ENCODE data around the gene LNX1. TPM values are rescaled to one million over a fixed set of nuclear protein-coding genes. Genes with fewer than 3 reads are reported as not detected.

Gene LNX1
- polyA plus RNA-seq, 1 of the 3 experiments (the other 2 are of a cell fraction) = 0.16 TPM

GRCh38 chr4:53489279-53489889 lies 101.9 kb downstream of the LNX1 start:
- H3K4me1 ChIP-seq (ENCODE audit: control insufficient read depth in 1 of 2, insufficient read depth in 2 of 2, low read depth in 1 of 2, low read length in 1 of 2) = peaks cover 0 to 6% of the 10 kb centered on the region in 2 experiments; a peak in 2 of 4 replicates
- no peaks in the 10 kb centered on the region for H3K9me3 ChIP-seq
- ChIA-PET CTCF (interaction anchor here (0.8 to 4.5 kb wide), 4 partner anchors 9 to 419 kb away, joined by 3 to 36 read pairs (median 8); no protein-coding TSS in a partner anchor), POLR2A (no interaction called here)
- H3K27me3 ChIP-seq (ENCODE audit: insufficient read depth) = no peaks in the 10 kb centered on the region
- H3K9me2 ChIP-seq = no peaks in the 10 kb centered on the region
- no peak overlapping the region for H3K4me2 ChIP-seq
- TF ChIP-seq ELF1 (IDR thresholded peaks at IDR 0.05) (no peak), TCF12 (IDR thresholded peaks at IDR 0.05) (peak; percentile 28; the same call in 1 of the 2 replicates), REST (IDR thresholded peaks at IDR 0.05; ENCODE audit: low read depth, low read length) (no peak), MAX (IDR thresholded peaks at IDR 0.05; ENCODE audit: low read depth) (no peak), TAF1 (IDR thresholded peaks at IDR 0.05; ENCODE audit: borderline replicate concordance, low read depth, low read length) (no peak), CTCF (IDR thresholded peaks at IDR 0.05) (no peak), NFIC (IDR thresholded peaks at IDR 0.05; ENCODE audit: borderline replicate concordance) (no peak), USF2 (IDR thresholded peaks at IDR 0.05; ENCODE audit: borderline replicate concordance, low read depth, low read length) (no peak), YY1 (IDR thresholded peaks at IDR 0.05; ENCODE audit: low read depth) (no peak), GABPA (IDR thresholded peaks at IDR 0.05; ENCODE audit: low read depth) (no peak), FOSL2 (IDR thresholded peaks at IDR 0.05; ENCODE audit: borderline replicate concordance, low read depth) (peak; percentile 41; the same call in 1 of the 2 replicates), ZBTB33 (IDR thresholded peaks at IDR 0.05; ENCODE audit: borderline replicate concordance, low read depth) (no peak), MEF2A (IDR thresholded peaks at IDR 0.05; ENCODE audit: borderline replicate concordance, low read depth) (no peak), RAD21 (IDR thresholded peaks at IDR 0.05; ENCODE audit: low read length) (no peak), RXRA (IDR thresholded peaks at IDR 0.05; ENCODE audit: borderline replicate concordance, low read depth) (0 out of 2 replicates have a peak, but pooled peaks have one; percentile 62), JUND (IDR thresholded peaks at IDR 0.05) (peak; percentile 32; the same call in 1 of the 2 replicates), EZH2phosphoT487 (IDR thresholded peaks at IDR 0.05; ENCODE audit: borderline replicate concordance, low read depth) (no peak)
- H3F3A ChIP-seq (replicated peaks; ENCODE audit: insufficient read depth) = no peaks in the 10 kb centered on the region
- DNase-seq = no peak
- H3K9ac ChIP-seq = no peak overlapping the region
- no peaks in the 10 kb centered on the region for H4K20me1 ChIP-seq (ENCODE audit: insufficient read depth)
- H3K4me3 ChIP-seq (ENCODE audit: low read depth in 2 of 2, low read length in 1 of 2) = no peak overlapping the region
- no peaks in the 10 kb centered on the region for H3K79me2 ChIP-seq (ENCODE audit: insufficient read depth)
- H3K36me3 ChIP-seq (replicated peaks in 1 of 2; ENCODE audit: control insufficient read depth in 1 of 2, insufficient read depth in 2 of 2, low read length in 1 of 2) = no peaks in the 10 kb centered on the region
- H3K27ac ChIP-seq (ENCODE audit: low read depth in 2 of 2, low read length in 1 of 2) = peak overlapping the region in 1 of 2 experiments; percentile 74; a peak in 2 of 4 replicates
- no peak overlapping the region for H2AFZ ChIP-seq (ENCODE audit: low read depth)

Data from SK-N-SH (cell line).